ENCODE data around the gene ZBTB22.
"Not testable (repeated sequence)": the region's sequence is repeated elsewhere in the genome, so short reads cannot be mapped to it uniquely, and the experiment has no call there.

Gene ZBTB22

GRCh38 chr6:33276864-33277662 lies 40.5 kb downstream of the ZBTB22 start, which contains the start of gene B3GALT4:
TSS of gene B3GALT4 (plus strand) at chr6:33277123. CDS start at chr6:33277420, 297 bp downstream.
- peaks cover 20 to 27% of the 10 kb centered on the region in 2 donors for H3K4me1 ChIP-seq (ENCODE audit: control insufficient read depth in 2 of 2, insufficient read depth in 1 of 2, low read depth in 1 of 2, low read length in 2 of 2)
- peak within 1 kb of the TSS; percentile 47 for H2BK12ac ChIP-seq (ENCODE audit: low read length)
- no peak within 1 kb of the TSS for H4K91ac ChIP-seq (ENCODE audit: low read depth, low read length, poor library complexity)
- peak within 1 kb of the TSS; percentile 59 for H2AK5ac ChIP-seq (ENCODE audit: low read depth, low read length)
- peaks cover 46 to 81% of the 10 kb centered on the region in 2 donors for H3K36me3 ChIP-seq (replicated peaks in 1 of 2; ENCODE audit: control insufficient read depth in 2 of 2, insufficient read depth in 2 of 2, low read length in 2 of 2)
- peaks cover 10% of the 10 kb centered on the region for H3K79me1 ChIP-seq (ENCODE audit: low read depth, low read length)
- H3K18ac ChIP-seq (ENCODE audit: low read length) = peak within 1 kb of the TSS; percentile 90
- no peaks in the 10 kb centered on the region for H3K27me3 ChIP-seq (ENCODE audit: control insufficient read depth in 3 of 3, insufficient read depth in 3 of 3, low read depth in 1 of 3, low read length in 3 of 3)
- H3K4me3 ChIP-seq (ENCODE audit: low read length in 2 of 2) = peak within 1 kb of the TSS; percentile 42 to 79
- H3K4ac ChIP-seq (ENCODE audit: low read length) = no peak within 1 kb of the TSS
- no peak within 1 kb of the TSS for H3K14ac ChIP-seq (ENCODE audit: low read length)
- peak within 1 kb of the TSS; percentile 76 for H2BK5ac ChIP-seq (ENCODE audit: low read length)
- H3K23ac ChIP-seq (ENCODE audit: low read depth, low read length, poor library complexity) = peak within 1 kb of the TSS; percentile 99
- peak within 1 kb of the TSS; percentile 88 for H3K4me2 ChIP-seq (ENCODE audit: insufficient read depth, low read length, poor library complexity, severe bottlenecking)
- H4K8ac ChIP-seq (ENCODE audit: low read depth, low read length) = no peak within 1 kb of the TSS
- H2BK120ac ChIP-seq (ENCODE audit: low read depth, low read length) = peak within 1 kb of the TSS; percentile 73
- DNase-seq (ENCODE audit: low spot score) = peak; percentile 81
- peak within 1 kb of the TSS; percentile 86 for H2AFZ ChIP-seq (ENCODE audit: low read length)
- peak within 1 kb of the TSS; percentile 89 for H3K27ac ChIP-seq (replicated peaks; ENCODE audit: low read length)
- H3K9ac ChIP-seq (ENCODE audit: low read depth, low read length, poor library complexity) = peak within 1 kb of the TSS; percentile 89
- peak within 1 kb of the TSS; percentile 69 for H2BK15ac ChIP-seq (ENCODE audit: low read length)
- WGBS, 2 donors (ENCODE audit: extremely low coverage in 2 of 2, insufficient read length in 2 of 2, insufficient replicate concordance in 1 of 2) = no CpG with 5 or more reads among the region's 80 CpGs
- H3K9me3 ChIP-seq (replicated peaks in 1 of 2; ENCODE audit: control insufficient read depth in 2 of 2, insufficient read depth in 1 of 2, low read depth in 1 of 2, low read length in 2 of 2) = no peaks in the 10 kb centered on the region

GRCh38 chr6:33276581-33276863 lies 41.0 kb downstream of the ZBTB22 start:
- Histone ChIP-seq H3K27me3 (ENCODE audit: control insufficient read depth in 3 of 3, insufficient read depth in 3 of 3, low read depth in 1 of 3, low read length in 3 of 3) (no peaks in the 10 kb centered on the region), H2AFZ (ENCODE audit: low read length) (peak overlapping the region; percentile 86), H3K36me3 (replicated peaks in 1 of 2; ENCODE audit: control insufficient read depth in 2 of 2, insufficient read depth in 2 of 2, low read length in 2 of 2) (peaks cover 46 to 79% of the 10 kb centered on the region in 2 donors), H3K23ac (ENCODE audit: low read depth, low read length, poor library complexity) (no peak overlapping the region), H3K9ac (ENCODE audit: low read depth, low read length, poor library complexity) (peak overlapping the region; percentile 63), H3K18ac (ENCODE audit: low read length) (no peak overlapping the region), H3K4ac (ENCODE audit: low read length) (no peak overlapping the region), H3K27ac (replicated peaks; ENCODE audit: low read length) (peak overlapping the region; percentile 89), H3K4me3 (ENCODE audit: low read length in 2 of 2) (peak overlapping the region; percentile 42 to 79), H3K4me2 (ENCODE audit: insufficient read depth, low read length, poor library complexity, severe bottlenecking) (peak overlapping the region; percentile 88), H4K8ac (ENCODE audit: low read depth, low read length) (no peak overlapping the region), H3K4me1 (ENCODE audit: control insufficient read depth in 2 of 2, insufficient read depth in 1 of 2, low read depth in 1 of 2, low read length in 2 of 2) (peaks cover 20 to 27% of the 10 kb centered on the region in 2 donors), H3K9me3 (replicated peaks in 1 of 2; ENCODE audit: control insufficient read depth in 2 of 2, insufficient read depth in 1 of 2, low read depth in 1 of 2, low read length in 2 of 2) (no peaks in the 10 kb centered on the region), H3K14ac (ENCODE audit: low read length) (no peak overlapping the region), H2BK12ac (ENCODE audit: low read length) (no peak overlapping the region), H4K91ac (ENCODE audit: low read depth, low read length, poor library complexity) (no peak overlapping the region), H3K79me1 (ENCODE audit: low read depth, low read length) (peaks cover 8% of the 10 kb centered on the region), H2AK5ac (ENCODE audit: low read depth, low read length) (peak overlapping the region; percentile 59), H2BK120ac (ENCODE audit: low read depth, low read length) (no peak overlapping the region), H2BK15ac (ENCODE audit: low read length) (no peak overlapping the region), H2BK5ac (ENCODE audit: low read length) (no peak overlapping the region)
- DNase-seq (ENCODE audit: low spot score) = no peak

GRCh38 chr6:33275795-33276580 lies 41.6 kb downstream of the ZBTB22 start:
- not testable (repeated sequence) for H2AK5ac ChIP-seq (ENCODE audit: low read depth, low read length); H3K23ac ChIP-seq (ENCODE audit: low read depth, low read length, poor library complexity); H3K18ac ChIP-seq (ENCODE audit: low read length); H2BK120ac ChIP-seq (ENCODE audit: low read depth, low read length); H2BK15ac ChIP-seq (ENCODE audit: low read length); H4K8ac ChIP-seq (ENCODE audit: low read depth, low read length); H3K27me3 ChIP-seq (ENCODE audit: control insufficient read depth in 3 of 3, insufficient read depth in 3 of 3, low read depth in 1 of 3, low read length in 3 of 3); H3K79me1 ChIP-seq (ENCODE audit: low read depth, low read length); H3K4ac ChIP-seq (ENCODE audit: low read length); H3K14ac ChIP-seq (ENCODE audit: low read length); H2BK5ac ChIP-seq (ENCODE audit: low read length); H4K91ac ChIP-seq (ENCODE audit: low read depth, low read length, poor library complexity); H2AFZ ChIP-seq (ENCODE audit: low read length); H3K9me3 ChIP-seq (replicated peaks in 1 of 2; ENCODE audit: control insufficient read depth in 2 of 2, insufficient read depth in 1 of 2, low read depth in 1 of 2, low read length in 2 of 2); DNase-seq (ENCODE audit: low spot score); H2BK12ac ChIP-seq (ENCODE audit: low read length)
- Histone ChIP-seq H3K4me1 (ENCODE audit: control insufficient read depth in 2 of 2, insufficient read depth in 1 of 2, low read depth in 1 of 2, low read length in 2 of 2) (peaks cover 20 to 27% of the 10 kb centered on the region in 2 donors), H3K36me3 (replicated peaks in 1 of 2; ENCODE audit: control insufficient read depth in 2 of 2, insufficient read depth in 2 of 2, low read length in 2 of 2) (peaks cover 44 to 77% of the 10 kb centered on the region in 2 donors), H3K27ac (replicated peaks; ENCODE audit: low read length) (peak overlapping the region; percentile 89), H3K4me3 (ENCODE audit: low read length in 2 of 2) (peak overlapping the region in 1 of 2 donors; percentile 42), H3K9ac (ENCODE audit: low read depth, low read length, poor library complexity) (peak overlapping the region; percentile 61), H3K4me2 (ENCODE audit: insufficient read depth, low read length, poor library complexity, severe bottlenecking) (peak overlapping the region; percentile 88)
- WGBS, 2 donors (ENCODE audit: extremely low coverage in 2 of 2, insufficient read length in 2 of 2, insufficient replicate concordance in 1 of 2) = no CpG with 5 or more reads among the region's 16 CpGs

Measured in neuronal stem cell (in vitro differentiated cells).